ENCODE data around the gene SLC6A20.

- no peak for TF ChIP-seq EP300 (IDR thresholded peaks at IDR 0.05)
- no peak for TF ChIP-seq POLR2A (IDR thresholded peaks at IDR 0.05)
Observed at GRCh38 chr3:45781271-45781670, 15.1 kb downstream of the SLC6A20 start.
